Right lobe of liver (tissue), 4 donors: ENCODE data around the gene PRPF8.

Experiments
- POLR2A ChIP-seq: fragments of 450-650 bp; IDR thresholded peaks from one replicate; pipeline ENCODE4 v1.6.1; 2017; ENCODE audit warnings: antibody characterized with exemption, mild to moderate bottlenecking
- TF ChIP-seq, protein P1 (sequence below), 4 donors: fragments of 200-600 bp in 3 of 4; fragments of 450-650 bp in 1 of 4; IDR thresholded peaks; one replicate each; pipeline versions ENCODE4 v1.5.1 to v1.8.0; 2016 to 2022; ENCODE audit warnings: antibody characterized with exemption in 4 of 4, mild to moderate bottlenecking in 2 of 4
- donor health status: DM: no; HTN: no; CAD: no.
- donor health status: DM: no; HTN: no; CAD: no.
- donor health status: DM: no; HTN: yes; CAD: no.

DNA sequence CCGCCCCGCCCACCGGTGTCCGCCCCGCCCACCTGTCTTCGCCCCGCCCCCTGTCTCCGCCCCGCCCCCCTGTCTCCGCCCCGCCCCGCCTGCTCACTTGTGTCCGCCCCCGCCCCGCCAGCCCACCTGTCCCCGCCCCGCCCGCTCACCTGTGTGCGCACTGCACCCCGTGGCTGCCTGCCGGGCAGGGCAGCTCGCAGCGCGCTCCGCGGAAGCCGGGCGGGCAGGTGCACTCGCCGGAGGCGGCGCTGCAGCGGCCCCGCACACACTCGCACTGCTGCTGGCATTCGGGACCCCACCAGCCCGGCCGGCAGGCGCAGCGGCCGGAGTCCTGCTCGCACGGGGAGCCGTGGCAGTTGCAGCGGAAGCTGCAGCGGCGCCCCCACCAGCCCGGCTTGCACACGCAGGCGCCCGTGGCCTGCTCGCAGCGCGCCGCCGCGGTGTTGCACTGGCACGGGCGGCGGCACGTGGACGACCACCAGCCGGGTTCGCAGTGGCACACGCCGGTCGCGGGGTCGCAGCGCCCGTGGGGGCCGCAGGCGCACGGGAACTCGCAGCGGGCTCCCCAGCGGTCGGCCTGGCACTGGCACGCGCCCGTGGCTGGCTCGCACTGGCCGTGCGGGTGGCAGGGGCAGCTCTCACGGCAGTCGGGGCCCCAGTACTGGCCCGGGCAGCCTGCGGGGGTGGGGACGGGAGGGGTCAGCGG, 41.2 kb downstream of the PRPF8 start:
- TF ChIP-seq, protein P1, sequence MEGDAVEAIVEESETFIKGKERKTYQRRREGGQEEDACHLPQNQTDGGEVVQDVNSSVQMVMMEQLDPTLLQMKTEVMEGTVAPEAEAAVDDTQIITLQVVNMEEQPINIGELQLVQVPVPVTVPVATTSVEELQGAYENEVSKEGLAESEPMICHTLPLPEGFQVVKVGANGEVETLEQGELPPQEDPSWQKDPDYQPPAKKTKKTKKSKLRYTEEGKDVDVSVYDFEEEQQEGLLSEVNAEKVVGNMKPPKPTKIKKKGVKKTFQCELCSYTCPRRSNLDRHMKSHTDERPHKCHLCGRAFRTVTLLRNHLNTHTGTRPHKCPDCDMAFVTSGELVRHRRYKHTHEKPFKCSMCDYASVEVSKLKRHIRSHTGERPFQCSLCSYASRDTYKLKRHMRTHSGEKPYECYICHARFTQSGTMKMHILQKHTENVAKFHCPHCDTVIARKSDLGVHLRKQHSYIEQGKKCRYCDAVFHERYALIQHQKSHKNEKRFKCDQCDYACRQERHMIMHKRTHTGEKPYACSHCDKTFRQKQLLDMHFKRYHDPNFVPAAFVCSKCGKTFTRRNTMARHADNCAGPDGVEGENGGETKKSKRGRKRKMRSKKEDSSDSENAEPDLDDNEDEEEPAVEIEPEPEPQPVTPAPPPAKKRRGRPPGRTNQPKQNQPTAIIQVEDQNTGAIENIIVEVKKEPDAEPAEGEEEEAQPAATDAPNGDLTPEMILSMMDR (IDR thresholded peaks at IDR 0.05), result peak in 1 of 4 donors; percentile 8
- peak; percentile 15 for TF ChIP-seq POLR2A
